HCEC 1CT (cell line): ENCODE data around the gene TRNAU1AP.
"Not testable (repeated sequence)": the region's sequence is repeated elsewhere in the genome, so short reads cannot be mapped to it uniquely, and the experiment has no call there.

Source experiments
- DNase-seq: peaks from one replicate; pipeline ENCODE4 v3.0.0-alpha.2; 2017

The TRNAU1AP gene

GRCh38 chr1:28522537-28522936 is 30.3 kb upstream of the TRNAU1AP start:
- DNase-seq = not testable (repeated sequence)

- DNase-seq = not testable (repeated sequence)
Measured at GRCh38 chr1:28525002-28525642, 27.8 kb upstream of the TRNAU1AP start.

- DNase-seq = peak; percentile 64
Measured at GRCh38 chr1:28526886-28527285, 26.0 kb upstream of the TRNAU1AP start.

- no peak for DNase-seq
Measured at GRCh38 chr1:28530456-28530855, 22.4 kb upstream of the TRNAU1AP start.

- DNase-seq = no peak
Measured at GRCh38 chr1:28534671-28535070, 18.2 kb upstream of the TRNAU1AP start.

GRCh38 chr1:28535180-28535579 is 17.7 kb upstream of the TRNAU1AP start:
- DNase-seq = no peak

- DNase-seq = no peak
Measured at GRCh38 chr1:28537457-28538199, 15.3 kb upstream of the TRNAU1AP start.

GRCh38 chr1:28538286-28538685 is 14.6 kb upstream of the TRNAU1AP start:
- DNase-seq = no peak

- DNase-seq = no peak
Measured at GRCh38 chr1:28540651-28541050, 12.2 kb upstream of the TRNAU1AP start.

GRCh38 chr1:28541414-28542015 is 11.4 kb upstream of the TRNAU1AP start:
- DNase-seq = not testable (repeated sequence)

- DNase-seq = no peak
Measured at GRCh38 chr1:28545246-28545628, 7.6 kb upstream of the TRNAU1AP start.

GRCh38 chr1:28548318-28548717 is 4.6 kb upstream of the TRNAU1AP start:
- DNase-seq = no peak

- no peak for DNase-seq
Measured at GRCh38 chr1:28551381-28551780, 1.5 kb upstream of the TRNAU1AP start.

- DNase-seq = no peak
Measured at GRCh38 chr1:28560886-28561285, 8.0 kb downstream of the TRNAU1AP start.

GRCh38 chr1:28564310-28564709 is 11.4 kb downstream of the TRNAU1AP start:
- no peak for DNase-seq

GRCh38 chr1:28565040-28565439 is 12.2 kb downstream of the TRNAU1AP start:
- no peak for DNase-seq

GRCh38 chr1:28565726-28566125 is 12.8 kb downstream of the TRNAU1AP start:
- DNase-seq = no peak

- no peak for DNase-seq
Measured at GRCh38 chr1:28566931-28567330, 14.0 kb downstream of the TRNAU1AP start.

- DNase-seq = no peak
Measured at GRCh38 chr1:28571911-28572310, 19.0 kb downstream of the TRNAU1AP start.

GRCh38 chr1:28572891-28573290 is 20.0 kb downstream of the TRNAU1AP start:
- peak; percentile 80 for DNase-seq

- no peak for DNase-seq
Measured at GRCh38 chr1:28573564-28573963, 20.7 kb downstream of the TRNAU1AP start.

GRCh38 chr1:28577052-28577678 is 24.3 kb downstream of the TRNAU1AP start:
- no peak for DNase-seq

GRCh38 chr1:28577738-28578536 is 25.1 kb downstream of the TRNAU1AP start:
- no peak for DNase-seq
